HCT116 (cell line): ENCODE data around the gene PMF1. TPM values are rescaled to one million over a fixed set of nuclear protein-coding genes. Genes with fewer than 3 reads are reported as not detected.
"Not testable (repeated sequence)": the region's sequence is repeated elsewhere in the genome, so short reads cannot be mapped to it uniquely, and the experiment has no call there.

Experiments used
- ATAC-seq: fragments of 200-7000 bp; cut with Tn5 transposase; 2 replicates; pipeline ENCODE4 v1.9.1; 2020; ENCODE audit warnings: mild to moderate bottlenecking, moderate library complexity
- BruUV-seq: library from RNA; stranded (reverse); fragments of 400-500 nt; replicated peaks from 2 replicates; lab custom pipeline; 2021; lab: Mats Ljungman, UMichigan
- CTCF ChIA-PET: fragments of 300-600 bp; sonication (Branson Sonifier 250); formaldehyde crosslinking; loops from one replicate; lab custom pipeline; 2021; ENCODE audit warnings: antibody characterized with exemption; lab: Charles Lee
- POLR2A ChIA-PET: fragments of 300-600, 350-600 bp; sonication (Branson Sonifier 250); formaldehyde crosslinking; loops from one replicate; lab custom pipeline; 2021; ENCODE audit warnings: antibody characterized with exemption; lab: Charles Lee
- RAD21 ChIA-PET, 2 experiments: fragments of 300-600 bp; sonication (Branson Sonifier 250); formaldehyde crosslinking; loops; one replicate each; lab custom pipeline; 2023; ENCODE audit warnings: low total read pairs in 2 of 2; ENCODE audit not compliant: uncharacterized antibody in 2 of 2, unreplicated experiment in 2 of 2, low non-redundant PET in 1 of 2; lab: Charles Lee
- DNase-seq: peaks from one replicate; pipeline ENCODE4 v3.0.0-alpha.2; 2010; ENCODE audit warnings: low read depth, low spot score
- H2AFZ ChIP-seq: fragments of 200-600 bp; shearing (Covaris generic), sonication (generic); 2 replicates; pipeline ENCODE4 v1.6.1; 2017; ENCODE audit warnings: low read depth, mixed run types, mixed read lengths, antibody characterized with exemption, low read length; ENCODE audit not compliant: poor library complexity, severe bottlenecking
- H3K27ac ChIP-seq: 2 replicates; pipeline ENCODE4 v1.5.1; 2012; ENCODE audit warnings: low read depth, low read length
- H3K27me3 ChIP-seq: fragments of 200-600 bp; sonication (generic); 2 replicates; pipeline ENCODE4 v1.6.1; 2016; ENCODE audit warnings: mixed run types, low read length, mixed read lengths; ENCODE audit not compliant: insufficient read depth
- H3K36me3 ChIP-seq, 2 experiments: fragments of 200-500 bp in 1 of 2; fragments of 200-600 bp in 1 of 2; sonication (Bioruptor generic) in 1 of 2; sonication (generic) in 1 of 2; 2 replicates each; pipeline versions ENCODE4 v1.5.1 to v1.6.1; 2014 to 2016; ENCODE audit warnings: low read length in 2 of 2, inconsistent platforms in 1 of 2, mixed read lengths in 1 of 2, mixed run types in 1 of 2; ENCODE audit not compliant: insufficient read depth in 2 of 2, control insufficient read depth in 1 of 2
- H3K4me1 ChIP-seq, 2 experiments: fragments of 200-600 bp in 1 of 2; sonication (generic) in 1 of 2; 2 replicates each; pipeline versions ENCODE4 v1.5.1 to v1.6.1; 2012 to 2017; ENCODE audit warnings: low read length in 2 of 2, inconsistent platforms in 1 of 2, mild to moderate bottlenecking in 1 of 2, mixed read lengths in 1 of 2, mixed run types in 1 of 2, moderate library complexity in 1 of 2; ENCODE audit not compliant: insufficient read depth in 2 of 2, control insufficient read depth in 1 of 2
- H3K4me2 ChIP-seq: fragments of 200-600 bp; sonication (generic); 2 replicates; pipeline ENCODE4 v1.6.1; 2017; ENCODE audit warnings: mixed run types, low read length, mixed read lengths
- H3K4me3 ChIP-seq, 2 experiments: fragments of 200-600 bp in 1 of 2; sonication (generic) in 1 of 2; replicated peaks in 1 of 2; 2 replicates each; pipeline ENCODE4 v1.5.1; 2011 to 2016; ENCODE audit warnings: low read length in 2 of 2, control low read depth in 1 of 2, low read depth in 1 of 2, mild to moderate bottlenecking in 1 of 2, mixed read lengths in 1 of 2, mixed run types in 1 of 2
- H3K79me2 ChIP-seq: fragments of 200-600 bp; sonication (generic); 2 replicates; pipeline ENCODE4 v1.6.1; 2017; ENCODE audit warnings: mild to moderate bottlenecking, mixed run types, low read length, moderate library complexity, mixed read lengths; ENCODE audit not compliant: insufficient read depth
- H3K9ac ChIP-seq: fragments of 200-600 bp; sonication (generic); 2 replicates; pipeline ENCODE4 v1.6.1; 2016; ENCODE audit warnings: low read length, mixed read lengths
- H3K9me2 ChIP-seq: fragments of 200-600 bp; sonication (generic), shearing (Covaris generic); 2 replicates; pipeline ENCODE4 v1.6.1; 2017; ENCODE audit warnings: mixed run types, mild to moderate bottlenecking, moderate library complexity; ENCODE audit not compliant: insufficient read depth
- H3K9me3 ChIP-seq, 2 experiments: fragments of 200-500 bp in 1 of 2; fragments of 200-600 bp in 1 of 2; sonication (Bioruptor generic) in 1 of 2; sonication (generic) in 1 of 2; 2 replicates each; pipeline ENCODE4 v1.6.1; 2014 to 2017; ENCODE audit warnings: low read length in 2 of 2, mixed read lengths in 2 of 2, inconsistent platforms in 1 of 2, low read depth in 1 of 2, mild to moderate bottlenecking in 1 of 2, mixed run types in 1 of 2, moderate library complexity in 1 of 2; ENCODE audit not compliant: control insufficient read depth in 1 of 2, insufficient read depth in 1 of 2
- H4K20me1 ChIP-seq: fragments of 200-600 bp; sonication (generic), shearing (Covaris generic); 2 replicates; pipeline ENCODE4 v1.6.1; 2017; ENCODE audit warnings: mixed run types, mild to moderate bottlenecking, moderate library complexity; ENCODE audit not compliant: insufficient read depth
- CBX3 ChIP-seq: IDR thresholded peaks from 2 replicates; pipeline ENCODE4 v1.6.1; 2012; ENCODE audit warnings: low read depth
- CEBPB ChIP-seq: IDR thresholded peaks from 2 replicates; pipeline ENCODE4 v1.6.1; 2012; ENCODE audit warnings: low read depth
- CTCF ChIP-seq, 3 experiments: fragments of 200-600 bp in 1 of 3; sonication (generic) in 1 of 3; IDR thresholded peaks in 2 of 3; conservative IDR thresholded peaks in 1 of 3; 2 replicates each; pipeline ENCODE4 v1.5.1; 2012 to 2017; ENCODE audit warnings: low read depth in 2 of 3, low read length in 2 of 3, antibody characterized with exemption in 1 of 3, borderline replicate concordance in 1 of 3, control low read depth in 1 of 3, mild to moderate bottlenecking in 1 of 3, mixed read lengths in 1 of 3, mixed run types in 1 of 3, moderate library complexity in 1 of 3; ENCODE audit not compliant: insufficient read depth in 1 of 3
- FOSL1 ChIP-seq: IDR thresholded peaks from 2 replicates; pipeline ENCODE4 v1.6.1; 2012; ENCODE audit warnings: low read depth
- JUND ChIP-seq: IDR thresholded peaks from 2 replicates; pipeline ENCODE4 v1.6.1; 2012
- SIN3A ChIP-seq: IDR thresholded peaks from 2 replicates; pipeline ENCODE4 v1.6.1; 2012; ENCODE audit warnings: low read depth
- intact Hi-C: fragments of 100-400 bp; cut with micrococcal nuclease; formaldehyde crosslinking; loops from 2 replicates; pipeline ENCODE4 v1.10.0; 2022
- total RNA-seq: library from RNA; stranded (reverse); gene quantifications from one replicate; pipeline ENCODE4 v1.2.1, GENCODE V29; 2021; ENCODE audit not compliant: unreplicated experiment
- TF ChIP-seq, protein P1 (sequence below): IDR thresholded peaks from 2 replicates; pipeline ENCODE4 v1.6.1; 2012

PMF1 gene
- total RNA-seq, 1 experiment from 2014 or later = 52.6 TPM

GRCh38 chr1:156214024-156214748 lies 1.4 kb downstream of the PMF1 start:
- no TSS peak for BruUV-seq
- ChIA-PET POLR2A (interaction anchor here (2.6 kb wide), 1 partner anchor 21 kb away, joined by 22 read pairs; the partner anchor contains the start of gene SLC25A44), RAD21 (no interaction called here), CTCF (interaction anchor here (1.8 to 3.1 kb wide), 2 partner anchors 10 to 69 kb away, joined by 8 to 45 read pairs; no protein-coding TSS in a partner anchor)
- DNase-seq (peak; percentile 74), ATAC-seq (peak; percentile 16; the same call in 1 of the 2 replicates)
- intact Hi-C loops = no loop called here
- Histone ChIP-seq H3K27me3 (no peaks in the 10 kb centered on the region), H3K27ac (peak overlapping the region; percentile 75), H3K4me2 (peak overlapping the region; percentile 99), H3K36me3 (peaks cover 0 to 3% of the 10 kb centered on the region in 2 experiments; a peak in 1 of 4 replicates), H3K4me3 (peak overlapping the region; percentile 85 to 96), H2AFZ (no peak overlapping the region), H4K20me1 (no peaks in the 10 kb centered on the region), H3K4me1 (peaks cover 10 to 21% of the 10 kb centered on the region in 2 experiments), H3K79me2 (peaks cover 35% of the 10 kb centered on the region), H3K9me3 (no peaks in the 10 kb centered on the region), H3K9ac (peak overlapping the region; percentile 94), H3K9me2 (no peaks in the 10 kb centered on the region)
- peak; percentile 61 for TF ChIP-seq FOSL1
- TF ChIP-seq, protein P1, sequence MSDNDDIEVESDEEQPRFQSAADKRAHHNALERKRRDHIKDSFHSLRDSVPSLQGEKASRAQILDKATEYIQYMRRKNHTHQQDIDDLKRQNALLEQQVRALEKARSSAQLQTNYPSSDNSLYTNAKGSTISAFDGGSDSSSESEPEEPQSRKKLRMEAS = peak; percentile 73; the same call in 1 of the 2 replicates
- peak; percentile 21; the same call in 1 of the 2 replicates for TF ChIP-seq CBX3
- TF ChIP-seq SIN3A = peak; percentile 64
- peak; percentile 44 for TF ChIP-seq JUND
- no peak for TF ChIP-seq CEBPB
- no peak for TF ChIP-seq CTCF (IDR thresholded peaks at IDR 0.05 in 2 of 3, conservative IDR thresholded peaks at IDR 0.05 in 1 of 3; ENCODE audit: borderline replicate concordance in 1 of 3, insufficient read depth in 1 of 3, low read depth in 2 of 3, low read length in 2 of 3)

- H3K9me2 ChIP-seq, H4K20me1 ChIP-seq, H3K9me3 ChIP-seq, H3K4me2 ChIP-seq, H3K36me3 ChIP-seq, CTCF ChIA-PET, BruUV-seq, H3K27ac ChIP-seq, DNase-seq, POLR2A ChIA-PET, RAD21 ChIA-PET, H3K4me3 ChIP-seq, intact Hi-C loops, ATAC-seq, H2AFZ ChIP-seq, H3K9ac ChIP-seq, H3K27me3 ChIP-seq: not testable (repeated sequence)
- Histone ChIP-seq H3K4me1 (peaks cover 10 to 21% of the 10 kb centered on the region in 2 experiments), H3K79me2 (peaks cover 40% of the 10 kb centered on the region)
Measured at GRCh38 chr1:156216361-156217086, 3.7 kb downstream of the PMF1 start.
